HG03108 (cell line): Measurements from ENCODE around the gene TUBB4A.

ENCODE experiments used
- ATAC-seq: cut with Tn5 transposase; IDR thresholded peaks from one replicate; pipeline ENCODE4 v1.9.1; 2021; ENCODE audit warnings: moderate library complexity; ENCODE audit not compliant: unreplicated experiment

The TUBB4A gene

DNA sequence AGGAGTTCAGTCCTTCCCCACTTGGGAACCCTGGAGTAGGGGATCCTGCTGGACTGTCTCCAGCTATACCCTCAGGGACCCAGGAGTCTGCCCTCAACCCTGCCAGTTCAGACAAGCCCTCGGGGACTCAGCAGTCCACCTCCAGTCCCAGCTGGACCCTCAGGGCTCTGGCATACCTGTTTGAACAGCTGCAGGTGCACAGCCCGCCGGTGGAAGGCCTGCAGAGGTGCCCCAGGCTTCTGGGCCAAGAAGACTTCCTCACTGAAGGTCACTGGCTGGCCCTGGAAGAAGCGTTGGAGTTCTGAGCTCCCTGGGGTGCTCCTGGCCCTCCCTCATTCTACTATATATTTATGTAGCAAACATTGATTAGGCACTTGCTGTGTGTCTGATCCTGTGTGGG is 29.4 kb downstream of the TUBB4A start:
- no peak for ATAC-seq

DNA sequence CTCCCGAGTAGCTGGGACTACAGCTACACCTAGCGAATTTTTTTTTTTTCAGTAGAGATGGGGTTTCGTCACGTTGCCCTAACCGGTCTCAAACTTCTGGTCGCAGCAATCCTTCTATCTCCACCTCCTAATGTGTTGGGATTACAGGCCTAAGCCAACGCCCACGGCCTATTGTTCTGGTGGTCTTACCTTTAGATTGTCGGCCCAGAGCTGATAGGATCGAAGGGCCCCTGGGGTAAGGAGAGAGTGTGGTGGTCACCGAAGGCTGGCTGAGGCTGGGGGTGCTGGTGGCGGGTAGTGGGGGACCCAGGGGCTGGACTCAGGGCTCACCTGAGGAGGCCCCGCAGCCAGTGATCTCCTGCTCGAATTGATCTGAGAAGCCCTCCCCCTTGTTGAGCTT is 31.0 kb downstream of the TUBB4A start:
- ATAC-seq = no peak

DNA sequence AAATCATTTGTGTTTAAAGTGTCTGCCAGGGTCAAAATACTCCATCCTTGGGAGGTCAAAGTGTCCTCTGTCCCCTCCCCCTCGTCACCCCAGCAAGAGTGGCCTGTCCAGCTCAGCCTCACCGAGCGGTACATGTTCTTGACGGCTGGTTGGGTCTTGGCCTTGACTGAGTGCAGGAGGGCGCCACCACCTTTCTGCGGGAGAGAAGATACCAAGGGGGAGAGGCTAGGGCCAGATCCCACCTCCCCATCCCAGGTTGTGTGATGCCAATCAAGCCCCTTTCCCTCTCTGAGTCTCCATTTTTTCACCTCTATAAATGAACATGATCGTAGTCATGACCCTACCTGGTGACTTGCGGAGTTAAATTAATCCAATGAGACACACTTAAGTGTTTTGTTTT is 31.9 kb downstream of the TUBB4A start:
- ATAC-seq = no peak

DNA sequence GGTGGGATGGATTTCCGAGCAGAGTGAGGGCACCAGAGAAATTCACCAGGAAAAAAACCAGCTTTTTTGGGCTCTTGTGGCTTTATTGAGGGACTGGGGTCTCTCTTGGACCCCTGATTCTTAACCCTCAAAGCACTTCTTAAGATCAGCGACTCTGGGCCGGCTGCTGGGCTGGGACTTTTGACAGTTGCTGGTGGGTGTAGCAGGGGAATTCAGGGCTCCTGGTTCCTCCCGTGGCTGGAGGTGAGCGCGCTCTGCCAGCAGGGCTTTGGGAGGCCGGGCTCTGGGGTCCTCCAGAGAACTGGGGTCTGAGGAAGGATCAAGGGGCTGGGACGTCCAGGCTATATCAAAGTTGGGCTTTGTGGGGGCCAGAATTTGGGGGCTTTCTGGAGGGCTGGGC is 34.7 kb downstream of the TUBB4A start:
- no peak for ATAC-seq

DNA sequence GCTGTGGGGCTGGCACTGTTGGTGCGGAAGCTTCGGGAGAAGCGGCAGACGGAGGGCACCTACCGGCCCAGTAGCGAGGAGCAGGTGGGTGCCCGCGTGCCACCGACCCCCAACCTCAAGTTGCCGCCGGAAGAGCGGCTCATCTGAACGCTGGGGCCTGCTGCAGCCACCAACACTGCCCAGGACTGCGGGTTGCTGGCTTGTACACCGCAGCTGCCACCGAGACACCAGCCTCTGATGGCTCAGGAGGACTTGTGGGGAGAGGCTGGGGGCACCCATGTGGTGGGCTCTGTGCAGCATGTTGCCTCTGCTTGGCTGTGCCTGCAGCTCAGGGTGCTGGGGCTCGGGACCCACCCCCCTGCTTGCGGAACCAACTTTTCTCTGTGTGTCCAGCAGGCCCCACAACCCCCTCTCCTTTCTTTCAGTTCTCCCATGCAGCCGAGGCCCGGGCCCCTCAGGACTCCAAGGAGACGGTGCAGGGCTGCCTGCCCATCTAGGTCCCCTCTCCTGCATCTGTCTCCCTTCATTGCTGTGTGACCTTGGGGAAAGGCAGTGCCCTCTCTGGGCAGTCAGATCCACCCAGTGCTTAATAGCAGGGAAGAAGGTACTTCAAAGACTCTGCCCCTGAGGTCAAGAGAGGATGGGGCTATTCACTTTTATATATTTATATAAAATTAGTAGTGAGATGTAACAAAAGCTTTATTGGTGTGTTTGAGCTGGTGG is 35.4 kb downstream of the TUBB4A start:
- no peak for ATAC-seq

DNA sequence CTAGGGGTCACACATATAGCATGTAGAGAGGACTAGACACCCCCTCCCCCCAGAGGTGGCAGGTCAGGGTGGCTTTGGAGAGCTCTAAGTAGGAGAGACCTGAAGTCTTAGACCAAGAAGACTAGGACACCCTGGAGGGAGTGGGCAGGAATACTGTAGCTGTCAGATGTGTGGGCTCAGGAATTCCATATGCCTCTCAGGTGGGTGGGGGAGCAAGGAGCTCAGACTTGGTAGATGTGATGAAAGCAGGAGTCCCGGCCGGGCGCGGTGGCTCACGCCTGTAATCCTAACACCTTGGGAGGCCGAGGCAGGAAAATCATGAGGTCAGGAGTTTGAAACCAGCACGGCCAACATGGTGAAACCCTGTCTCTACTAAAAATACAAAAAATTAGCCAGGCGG is 36.4 kb downstream of the TUBB4A start:
- no peak for ATAC-seq

DNA sequence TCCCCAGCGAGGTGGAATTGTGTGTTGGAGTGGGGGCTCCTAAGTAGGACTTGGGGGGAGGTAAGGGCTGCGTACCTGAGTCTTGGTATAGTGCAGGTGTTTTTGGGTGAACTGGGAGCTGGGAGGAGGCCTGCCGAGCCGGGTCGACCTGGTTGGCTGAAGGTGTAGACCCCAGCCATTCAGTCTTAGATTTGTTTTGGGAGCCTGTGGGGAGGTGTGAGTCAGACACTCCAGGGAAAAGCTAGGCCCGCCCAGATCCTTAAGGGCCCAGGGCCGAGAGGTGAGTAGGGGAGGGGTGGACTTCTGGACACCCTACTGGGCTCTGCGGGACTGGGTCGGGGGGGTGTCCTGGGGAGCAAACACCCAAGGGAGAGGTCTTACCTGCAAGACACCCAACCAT is 37.1 kb downstream of the TUBB4A start:
- ATAC-seq = no peak

DNA sequence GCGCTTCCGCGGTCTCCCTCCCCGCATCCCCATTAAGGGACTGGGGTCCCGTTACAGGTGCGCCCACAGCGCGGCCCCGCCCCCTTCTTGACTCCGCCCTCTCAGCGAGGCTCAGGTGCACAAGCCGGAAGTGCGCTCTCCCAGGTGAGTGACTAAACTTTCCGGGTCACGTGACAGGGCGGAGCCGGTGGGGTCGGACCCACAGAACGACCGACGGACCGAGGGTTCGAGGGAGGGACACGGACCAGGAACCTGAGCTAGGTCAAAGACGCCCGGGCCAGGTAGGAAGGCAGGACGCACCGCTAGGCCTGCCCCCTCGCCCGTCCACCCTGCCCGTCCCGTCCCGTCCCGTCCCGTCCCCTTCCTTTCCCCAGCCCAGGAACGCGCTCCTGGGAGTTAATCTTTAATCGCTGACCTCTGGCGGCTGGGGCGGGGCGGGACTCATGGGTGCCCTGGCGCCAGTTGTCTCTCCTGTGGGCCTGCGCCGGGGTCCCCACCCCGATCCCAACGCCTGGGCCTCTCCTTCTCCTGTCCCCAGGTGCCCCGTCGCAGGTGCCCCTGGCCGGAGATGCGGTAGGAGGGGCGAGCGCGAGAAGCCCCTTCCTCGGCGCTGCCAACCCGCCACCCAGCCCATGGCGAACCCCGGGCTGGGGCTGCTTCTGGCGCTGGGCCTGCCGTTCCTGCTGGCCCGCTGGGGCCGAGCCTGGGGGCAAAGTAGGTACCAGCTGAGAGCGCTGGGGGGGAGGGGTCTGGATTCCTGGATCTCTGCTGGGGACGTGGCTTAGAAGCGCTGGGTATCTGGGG is 37.8 kb downstream of the TUBB4A start, which contains the start of gene CRB3:
Gene CRB3, plus strand, starts transcription at position 202 of the 804 bp plus-strand sequence. Its CDS starts 431 bp downstream, at position 633.
- no peak for ATAC-seq

DNA sequence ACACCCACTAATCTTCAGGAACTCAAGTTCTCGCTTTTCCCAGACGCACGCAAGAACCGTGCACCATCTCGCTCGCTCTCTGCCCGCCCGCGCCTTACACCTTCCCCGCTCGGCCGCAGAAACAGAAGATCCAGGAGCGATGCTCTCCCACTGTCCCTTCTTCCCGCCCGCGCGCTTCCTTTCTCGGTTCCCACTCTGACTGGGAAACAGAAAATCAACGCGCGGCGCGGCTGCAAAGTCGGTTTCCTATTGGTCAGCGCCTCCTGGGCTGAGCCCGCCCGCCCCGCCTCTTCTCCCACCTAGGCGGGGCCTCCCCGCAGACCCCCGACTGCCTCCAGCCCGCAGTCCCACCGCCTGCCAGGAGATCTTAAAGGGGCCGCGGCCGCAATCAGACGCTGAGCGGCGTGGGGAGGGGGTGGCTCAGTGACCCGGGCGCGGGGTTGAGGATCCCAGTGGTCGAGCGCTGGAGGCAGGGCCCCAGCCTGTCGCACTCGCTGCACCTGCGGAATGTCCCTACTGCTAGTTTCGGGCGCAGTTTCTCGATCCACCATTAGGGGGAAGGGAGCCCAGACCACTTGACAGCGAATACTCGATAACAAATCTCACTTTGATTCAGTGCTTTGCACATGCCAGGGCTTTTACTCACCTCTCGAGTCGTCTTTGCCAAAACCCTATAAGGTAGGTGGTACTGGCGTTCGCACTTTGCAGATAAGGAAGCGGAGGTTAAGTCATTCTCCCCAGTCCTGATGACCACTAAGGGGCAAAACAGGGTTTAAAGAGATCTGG is 41.8 kb downstream of the TUBB4A start:
- peak; percentile 65 for ATAC-seq

DNA sequence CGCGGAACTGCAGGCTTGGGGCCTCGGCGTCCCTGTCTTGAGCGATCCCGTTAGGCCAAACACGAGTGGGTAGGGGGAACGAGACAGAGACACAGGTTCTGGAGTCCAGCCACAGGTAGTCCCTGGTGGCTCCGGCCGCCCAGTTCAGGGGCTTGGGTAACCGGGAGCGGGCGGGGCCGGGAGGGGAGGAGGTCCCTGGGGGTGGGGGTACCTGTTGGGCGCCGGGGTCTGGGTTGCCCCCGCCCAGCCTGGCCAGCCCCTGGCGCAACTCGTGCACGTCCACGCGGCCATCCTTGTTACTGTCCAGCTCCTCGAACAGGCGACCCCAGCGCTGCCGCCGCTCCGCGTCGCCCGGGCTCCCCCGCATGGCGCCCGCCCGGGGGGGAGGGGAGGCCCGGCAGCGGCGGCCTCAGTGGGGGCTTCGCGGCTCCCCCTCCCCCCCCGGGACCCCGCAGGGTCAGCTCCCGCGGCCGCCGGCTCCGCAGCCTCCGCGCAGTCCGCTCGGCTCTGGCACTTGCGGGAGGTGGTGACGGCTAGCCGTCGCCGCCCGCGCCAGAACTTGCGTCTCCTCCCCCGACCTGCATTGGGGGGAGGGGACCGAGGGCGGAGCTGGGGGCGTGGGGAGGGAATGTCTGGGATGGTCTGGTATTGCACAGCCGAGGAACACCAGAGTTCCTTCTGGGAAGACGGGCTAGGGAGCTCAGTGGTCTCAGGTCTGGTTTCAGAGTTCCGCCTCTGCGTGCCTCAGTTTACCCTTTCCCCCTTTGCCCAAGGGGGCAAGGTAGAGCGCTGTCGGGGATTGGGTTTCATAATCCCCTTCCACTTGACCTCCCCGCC is 42.6 kb downstream of the TUBB4A start, which contains the start of gene SLC25A23:
Gene SLC25A23, minus strand, starts transcription at position 531 of the 837 bp plus-strand sequence. Its CDS starts 164 bp downstream, at position 367.
- ATAC-seq = peak; percentile 38

DNA sequence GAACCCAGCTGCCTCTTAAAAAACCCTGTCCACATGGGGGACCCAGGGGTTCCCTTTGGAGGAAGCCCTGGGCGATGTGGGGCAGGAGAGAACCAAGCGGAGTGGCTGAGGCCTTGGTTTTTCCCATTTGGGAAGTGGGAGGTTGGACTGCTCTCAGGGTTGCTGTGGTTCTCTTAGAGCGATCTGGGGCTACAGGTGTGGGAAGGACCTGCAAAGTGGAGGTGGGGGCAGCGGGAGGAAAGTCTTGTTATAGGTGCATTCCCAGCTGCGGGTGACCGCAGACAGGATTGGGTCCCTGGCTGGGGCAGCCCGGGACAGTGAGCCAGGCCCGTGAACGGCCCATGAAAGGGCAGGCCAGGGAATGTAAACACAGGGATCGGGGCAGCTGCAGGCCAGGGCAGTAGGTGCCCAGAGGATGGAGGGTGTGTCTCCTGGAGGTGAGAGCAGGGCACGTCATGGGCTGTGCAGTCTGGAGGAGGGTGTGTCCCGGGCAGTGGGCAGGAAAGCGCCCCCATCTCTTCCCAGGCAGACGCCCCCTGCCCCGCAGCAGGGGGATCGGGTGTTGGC is 43.3 kb downstream of the TUBB4A start:
- peak; percentile 2 for ATAC-seq

DNA sequence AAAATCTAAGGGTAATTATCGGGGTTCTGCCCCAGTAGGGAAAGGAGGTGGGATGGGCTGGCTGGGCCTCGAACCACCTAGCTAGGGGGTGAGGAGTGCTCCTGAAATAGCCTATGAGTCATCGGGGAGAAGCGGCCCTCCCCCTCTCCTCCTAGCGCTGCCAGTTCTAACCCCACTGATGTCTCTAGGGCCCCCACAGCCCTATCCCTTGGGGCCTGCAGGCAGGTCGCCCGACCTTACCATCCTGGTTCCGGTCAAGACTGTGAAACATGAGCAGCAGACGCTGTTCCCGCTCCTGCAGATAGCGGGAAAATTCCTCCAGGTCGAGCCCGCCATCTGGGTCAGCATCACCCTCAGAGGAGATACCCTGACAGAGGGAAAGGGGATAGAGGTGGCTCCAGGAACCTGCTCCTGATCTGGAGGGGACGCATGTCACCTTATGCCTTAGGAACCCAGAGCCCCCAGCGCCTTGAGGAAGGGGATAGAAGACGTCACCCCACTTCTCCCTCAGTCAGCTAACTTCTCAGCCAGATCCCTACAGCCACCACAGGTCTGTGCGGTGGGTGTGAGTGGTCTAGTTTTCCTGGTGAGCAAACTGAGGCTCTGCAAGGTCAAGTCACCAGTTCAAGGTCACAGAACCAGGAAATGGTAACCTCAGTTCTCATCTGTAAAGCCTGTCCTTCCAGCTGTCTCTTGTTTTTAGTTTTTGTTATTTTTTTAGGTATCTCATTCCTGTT is 44.0 kb downstream of the TUBB4A start:
- no peak for ATAC-seq

DNA sequence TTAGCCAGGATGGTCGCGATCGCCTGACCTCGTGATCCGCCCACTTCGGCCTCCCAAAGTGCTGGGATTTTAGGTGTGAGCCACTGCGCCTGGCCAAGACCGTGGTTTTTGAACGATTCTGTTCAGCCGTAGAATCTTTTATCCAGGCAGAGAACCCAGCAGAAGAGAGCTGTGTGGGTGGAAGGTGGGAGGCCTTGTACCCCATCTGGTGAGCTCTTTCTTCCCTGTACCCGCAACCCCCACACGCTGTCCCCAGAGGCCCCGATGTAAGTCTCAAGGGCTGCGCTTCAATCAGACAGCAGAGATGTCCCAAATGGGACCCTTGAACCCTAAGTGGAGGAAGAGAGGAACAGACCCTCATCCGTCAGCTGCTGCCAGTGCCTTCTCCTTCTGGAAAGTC is 46.2 kb downstream of the TUBB4A start:
- ATAC-seq = no peak

DNA sequence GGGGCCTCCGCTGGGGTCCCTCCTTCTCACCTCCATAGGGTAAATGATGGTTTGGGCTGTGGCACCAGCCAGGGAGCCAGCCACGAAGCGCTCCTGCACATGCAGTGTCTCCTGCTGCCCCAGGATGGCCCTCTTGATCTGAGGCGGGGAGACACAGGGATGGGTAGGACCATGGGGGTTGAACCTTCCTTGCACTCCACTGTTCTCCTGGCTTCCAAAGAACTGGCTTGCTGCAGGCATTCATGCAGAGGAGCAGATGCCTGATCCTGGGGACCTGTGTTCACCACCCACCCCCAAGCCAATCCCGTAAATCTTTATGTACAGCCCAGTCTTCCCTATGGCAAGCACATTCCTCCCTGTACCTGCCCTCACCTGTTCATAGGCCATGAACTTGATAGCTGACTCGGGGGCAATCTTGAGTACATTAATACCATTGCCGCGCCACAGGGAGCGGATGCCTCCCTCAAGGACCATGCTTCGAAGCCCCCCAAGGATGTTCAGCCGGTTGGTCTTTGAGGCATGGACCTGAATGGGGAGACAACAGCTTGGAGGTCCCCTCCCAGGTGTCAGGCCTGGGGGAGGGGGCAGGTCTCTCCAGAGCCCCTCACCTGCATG is 48.1 kb downstream of the TUBB4A start:
- ATAC-seq = no peak

DNA sequence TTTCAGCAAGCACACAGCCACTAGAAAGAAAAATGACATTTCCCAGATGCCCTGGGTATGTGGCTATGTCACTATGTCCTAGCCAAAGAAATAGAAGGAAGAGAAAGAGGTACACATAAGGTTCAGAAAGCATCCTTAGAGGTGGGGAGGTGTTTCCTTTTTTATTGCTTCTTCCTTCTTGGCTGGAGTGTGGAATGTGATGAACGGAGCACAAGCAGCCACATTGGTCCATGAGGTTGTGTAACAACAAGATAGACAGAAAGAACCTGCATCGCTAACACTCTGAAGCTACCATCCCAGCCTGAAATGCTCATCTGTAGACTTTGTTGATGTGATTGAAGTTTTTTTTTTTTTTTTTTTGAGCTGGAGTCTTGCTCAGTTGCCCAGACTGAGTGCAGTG is 49.2 kb downstream of the TUBB4A start:
- ATAC-seq = no peak

DNA sequence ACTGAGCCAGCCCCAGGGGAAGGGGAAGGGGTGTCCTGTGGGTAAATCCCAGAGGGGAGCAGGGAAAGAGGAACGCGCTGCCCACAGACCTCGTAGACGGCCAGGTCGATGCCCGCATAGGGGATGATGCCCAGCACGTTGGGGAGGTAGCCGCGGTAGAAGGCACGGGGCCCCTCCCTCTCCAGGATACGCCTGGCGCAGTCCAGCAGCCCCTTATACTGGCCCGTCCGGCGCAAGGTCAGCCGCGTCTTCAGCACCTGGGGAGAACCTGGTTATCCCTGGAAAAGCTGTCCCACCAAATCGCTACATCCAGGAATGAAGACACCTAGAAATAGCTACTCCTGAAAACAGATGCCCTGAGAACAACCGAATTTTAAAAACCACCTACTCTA is 49.9 kb downstream of the TUBB4A start:
- no peak for ATAC-seq

DNA sequence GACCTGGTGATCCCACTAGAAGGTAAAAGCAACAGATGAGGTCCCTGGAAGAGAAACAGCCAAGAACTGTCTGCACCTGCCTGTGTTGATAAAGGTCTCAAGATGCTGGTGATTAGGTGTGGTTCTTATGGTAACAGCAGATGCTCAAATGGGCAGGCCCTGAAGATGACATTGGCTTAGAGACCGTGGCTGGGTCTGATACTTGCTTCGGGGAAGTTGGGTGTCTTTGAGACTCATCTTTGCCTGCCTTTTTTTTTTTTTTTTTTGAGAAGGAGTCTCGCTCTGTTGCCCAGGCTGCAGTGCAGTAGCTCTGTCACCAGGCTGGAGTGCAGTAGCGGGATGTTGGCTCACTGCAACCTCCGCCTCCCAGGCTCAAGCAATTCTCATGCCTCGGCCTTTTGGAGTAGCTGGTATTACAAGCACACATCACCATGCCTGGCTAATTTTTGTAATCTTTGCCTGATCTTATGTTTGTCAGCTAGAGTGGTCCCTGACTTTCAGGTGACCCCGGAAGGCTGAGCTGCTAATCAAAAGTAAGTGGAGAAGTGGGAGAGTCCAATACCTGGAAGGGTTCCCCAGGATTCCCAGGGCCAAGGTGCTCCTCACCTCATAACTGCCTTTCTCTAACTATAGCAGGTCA is 50.4 kb downstream of the TUBB4A start:
- ATAC-seq = no peak

DNA sequence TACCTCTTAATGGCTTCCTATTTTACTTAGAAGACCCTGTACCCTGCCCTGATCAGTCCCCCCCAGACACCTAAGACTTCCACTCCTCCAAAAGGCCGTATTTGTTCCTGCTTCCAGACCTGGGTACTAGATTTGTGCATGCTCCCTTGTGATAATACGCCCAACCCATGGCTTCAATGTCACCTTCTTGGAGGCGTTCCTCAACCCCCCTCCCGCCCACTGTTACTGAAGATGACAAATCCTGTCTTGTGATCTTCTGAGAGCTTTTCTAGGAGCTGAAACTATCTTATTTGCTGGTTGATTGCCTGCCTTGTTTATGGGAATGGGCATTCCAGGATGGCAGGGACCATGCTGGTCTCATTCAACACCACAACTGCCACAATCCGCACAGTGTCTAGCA is 51.9 kb downstream of the TUBB4A start:
- no peak for ATAC-seq

DNA sequence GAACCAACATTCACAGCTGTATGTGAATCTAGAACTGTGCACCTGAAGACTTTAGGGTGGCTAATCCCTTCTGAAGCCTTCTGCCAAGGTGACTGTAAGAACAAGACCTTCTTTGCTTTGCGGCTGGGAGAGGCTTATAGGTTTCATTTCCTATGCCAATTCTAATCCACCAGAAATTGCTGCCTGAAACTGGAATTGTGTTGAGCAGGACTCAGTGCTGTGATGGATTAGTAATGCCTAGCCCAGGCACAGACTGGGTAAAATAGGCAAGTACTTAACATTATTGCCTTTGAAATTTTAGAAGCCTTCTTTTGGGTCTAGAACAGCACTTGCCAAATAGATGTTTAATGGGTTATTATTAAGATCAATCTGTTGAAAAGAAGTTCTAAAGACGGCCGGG is 54.1 kb downstream of the TUBB4A start:
- ATAC-seq = no peak
